GM13976 (cell line): ENCODE data around the gene ENPP5.

Experiments used
- DNase-seq: peaks from one replicate; pipeline ENCODE4 v3.0.0; 2012; ENCODE audit warnings: low spot score
- CTCF ChIP-seq: IDR thresholded peaks from 2 replicates; pipeline ENCODE4 v1.5.1; 2012; ENCODE audit warnings: borderline replicate concordance, mild to moderate bottlenecking; ENCODE audit not compliant: insufficient read depth; ENCODE audit errors: extremely low read depth, missing control alignments, control extremely low read depth
- in situ Hi-C: fragments of 300-500 bp; cut with MboI; formaldehyde crosslinking; loops from one replicate; pipeline ENCODE4 v1.12.0; 2022; ENCODE audit warnings: low sequenced_read_pairs, mixed read lengths, inconsistent platforms; ENCODE audit not compliant: unreplicated experiment

Gene ENPP5

GRCh38 chr6:46203391-46204177, 32.8 kb upstream of the ENPP5 start:
- in situ Hi-C loops, result loop anchor here (25.0 kb wide), 2 partner anchors 266 to 434 kb away; no protein-coding TSS in a partner anchor
- no peak for TF ChIP-seq CTCF
- no peak for DNase-seq

- TF ChIP-seq CTCF, result no peak
- in situ Hi-C loops, result loop anchor here (25.0 kb wide), 2 partner anchors 264 to 436 kb away; no protein-coding TSS in a partner anchor
Observed at GRCh38 chr6:46201702-46202101, 30.9 kb upstream of the ENPP5 start.

GRCh38 chr6:46199387-46199786, 28.6 kb upstream of the ENPP5 start:
- TF ChIP-seq CTCF, result no peak
- DNase-seq, result no peak
- in situ Hi-C loops, result no loop called here

More at GRCh38 chr6:46201702-46202101, 30.9 kb upstream of the ENPP5 start:
- no peak for DNase-seq

- TF ChIP-seq CTCF, result no peak
- DNase-seq, result no peak
- in situ Hi-C loops, result no loop called here
Observed at GRCh38 chr6:46191961-46192360, 21.2 kb upstream of the ENPP5 start.

- DNase-seq, result no peak
- TF ChIP-seq CTCF, result no peak
- in situ Hi-C loops, result no loop called here
Observed at GRCh38 chr6:46190889-46191288, 20.1 kb upstream of the ENPP5 start.

GRCh38 chr6:46189726-46190125, 18.9 kb upstream of the ENPP5 start:
- in situ Hi-C loops, result no loop called here
- no peak for TF ChIP-seq CTCF
- no peak for DNase-seq
